SK-N-SH treated with all-trans-retinoic acid at 6 μM for 48 hours (cell line): ENCODE data around the gene DPP10.
"Not testable (repeated sequence)": the region's sequence is repeated elsewhere in the genome, so short reads cannot be mapped to it uniquely, and the experiment has no call there.

Source experiments
- ATAC-seq: fragments of 200-7000 bp; cut with Tn5 transposase; 3 replicates; pipeline ENCODE4 v1.9.1; 2020; ENCODE audit warnings: mild to moderate bottlenecking, moderate library complexity
- ARNTL ChIP-seq: fragments of 450-650 bp; formaldehyde crosslinking; IDR thresholded peaks from 2 replicates; pipeline ENCODE4 v1.5.0; 2020; ENCODE audit warnings: low read depth, mild to moderate bottlenecking, moderate library complexity, borderline replicate concordance
- BACH2 ChIP-seq: fragments of 250-450 bp; sonication (Bioruptor Pico); IDR thresholded peaks from 2 replicates; pipeline ENCODE4 v1.9.0; 2021; ENCODE audit warnings: mild to moderate bottlenecking, borderline replicate concordance
- CREB5 ChIP-seq: fragments of 250-450 bp; sonication (Bioruptor Pico); IDR thresholded peaks from 2 replicates; pipeline ENCODE4 v1.5.1; 2020; ENCODE audit warnings: low read depth, mild to moderate bottlenecking, moderate library complexity
- CSDC2 ChIP-seq: fragments of 250-450 bp; sonication (Bioruptor Pico); IDR thresholded peaks from 2 replicates; pipeline ENCODE4 v1.5.0; 2020; ENCODE audit warnings: mild to moderate bottlenecking, moderate library complexity
- ESRRG ChIP-seq: fragments of 250-450 bp; sonication (Bioruptor Pico); IDR thresholded peaks from 2 replicates; pipeline ENCODE4 v1.6.1; 2021; ENCODE audit warnings: mild to moderate bottlenecking
- GLIS3 ChIP-seq: fragments of 250-450 bp; sonication (Bioruptor Pico); IDR thresholded peaks from 2 replicates; pipeline ENCODE4 v1.5.0; 2020; ENCODE audit warnings: mild to moderate bottlenecking, moderate library complexity
- ISL1 ChIP-seq: fragments of 250-450 bp; sonication (Bioruptor Pico); IDR thresholded peaks from 2 replicates; pipeline ENCODE4 v2.1.2; 2022; ENCODE audit warnings: mild to moderate bottlenecking, moderate library complexity
- OSR1 ChIP-seq: fragments of 250-450 bp; sonication (Bioruptor Pico); IDR thresholded peaks from 2 replicates; pipeline ENCODE4 v1.8.0; 2022; ENCODE audit warnings: moderate library complexity, mild to moderate bottlenecking, inconsistent platforms
- PPARA ChIP-seq: fragments of 250-450 bp; sonication (Bioruptor Pico); IDR thresholded peaks from 2 replicates; pipeline ENCODE4 v1.5.0; 2020; ENCODE audit warnings: mild to moderate bottlenecking, borderline replicate concordance
- RARB ChIP-seq: fragments of 250-450 bp; sonication (Bioruptor Pico); IDR thresholded peaks from 2 replicates; pipeline ENCODE4 v1.8.0; 2021; ENCODE audit warnings: mild to moderate bottlenecking, moderate library complexity
- TOX ChIP-seq: fragments of 250-450 bp; sonication (Bioruptor Pico); IDR thresholded peaks from 2 replicates; pipeline ENCODE4 v1.8.0; 2021; ENCODE audit warnings: mild to moderate bottlenecking, moderate library complexity, borderline replicate concordance
- TSHZ2 ChIP-seq: fragments of 250-450 bp; sonication (Bioruptor Pico); IDR thresholded peaks from 2 replicates; pipeline ENCODE4 v1.5.0; 2020; ENCODE audit warnings: mild to moderate bottlenecking, moderate library complexity
- ZC3H10 ChIP-seq: fragments of 250-450 bp; sonication (Bioruptor Pico); IDR thresholded peaks from 2 replicates; pipeline ENCODE4 v1.5.1; 2021; ENCODE audit warnings: mild to moderate bottlenecking, moderate library complexity
- ZFP3 ChIP-seq: fragments of 250-450 bp; sonication (Bioruptor Pico); IDR thresholded peaks from 2 replicates; pipeline ENCODE4 v1.5.0; 2020; ENCODE audit warnings: mild to moderate bottlenecking, moderate library complexity
- ZFP30 ChIP-seq: fragments of 450-650 bp; formaldehyde crosslinking; IDR thresholded peaks from 2 replicates; pipeline ENCODE4 v1.5.0; 2022; ENCODE audit warnings: mild to moderate bottlenecking, moderate library complexity
- ZNF565 ChIP-seq: fragments of 450-650 bp; formaldehyde crosslinking; conservative IDR thresholded peaks from 2 replicates; pipeline ENCODE4 v1.5.0; 2020; ENCODE audit warnings: low read depth, mild to moderate bottlenecking, moderate library complexity
- ZNF70 ChIP-seq: fragments of 450-650 bp; formaldehyde crosslinking; IDR thresholded peaks from 2 replicates; pipeline ENCODE4 v1.5.0; 2020; ENCODE audit warnings: mild to moderate bottlenecking, moderate library complexity
- ZNF8 ChIP-seq: fragments of 450-650 bp; formaldehyde crosslinking; IDR thresholded peaks from 2 replicates; pipeline ENCODE4 v1.5.0; 2020; ENCODE audit warnings: mild to moderate bottlenecking, moderate library complexity
- TF ChIP-seq, protein P1 (sequence below): fragments of 250-450 bp; sonication (Bioruptor Pico); IDR thresholded peaks from 2 replicates; pipeline ENCODE4 v1.8.0; 2021; ENCODE audit warnings: low read depth, mild to moderate bottlenecking, moderate library complexity, borderline replicate concordance
- TF ChIP-seq, protein P2 (sequence below): fragments of 250-450 bp; sonication (Bioruptor Pico); IDR thresholded peaks from 2 replicates; pipeline ENCODE4 v1.8.0; 2020; ENCODE audit warnings: mild to moderate bottlenecking, moderate library complexity, borderline replicate concordance

DPP10 gene

GRCh38 chr2:115083225-115083624, 640.8 kb downstream of the DPP10 start:
- no peak for ATAC-seq
- no peak for TF ChIP-seq GLIS3 (CRISPR knock-in tag)
- no peak for TF ChIP-seq CSDC2 (CRISPR knock-in tag)
- no peak for TF ChIP-seq TSHZ2 (CRISPR knock-in tag)
- no peak for TF ChIP-seq TOX (CRISPR knock-in tag)
- no peak for TF ChIP-seq OSR1 (CRISPR knock-in tag)
- TF ChIP-seq, protein P1, sequence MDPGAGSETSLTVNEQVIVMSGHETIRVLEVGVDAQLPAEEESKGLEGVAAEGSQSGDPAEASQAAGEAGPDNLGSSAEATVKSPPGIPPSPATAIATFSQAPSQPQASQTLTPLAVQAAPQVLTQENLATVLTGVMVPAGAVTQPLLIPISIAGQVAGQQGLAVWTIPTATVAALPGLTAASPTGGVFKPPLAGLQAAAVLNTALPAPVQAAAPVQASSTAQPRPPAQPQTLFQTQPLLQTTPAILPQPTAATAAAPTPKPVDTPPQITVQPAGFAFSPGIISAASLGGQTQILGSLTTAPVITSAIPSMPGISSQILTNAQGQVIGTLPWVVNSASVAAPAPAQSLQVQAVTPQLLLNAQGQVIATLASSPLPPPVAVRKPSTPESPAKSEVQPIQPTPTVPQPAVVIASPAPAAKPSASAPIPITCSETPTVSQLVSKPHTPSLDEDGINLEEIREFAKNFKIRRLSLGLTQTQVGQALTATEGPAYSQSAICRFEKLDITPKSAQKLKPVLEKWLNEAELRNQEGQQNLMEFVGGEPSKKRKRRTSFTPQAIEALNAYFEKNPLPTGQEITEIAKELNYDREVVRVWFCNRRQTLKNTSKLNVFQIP: no peak
- TF ChIP-seq ISL1: no peak
- no peak for TF ChIP-seq ZNF70 (CRISPR knock-in tag)
- TF ChIP-seq ZFP30 (CRISPR knock-in tag): no peak
- no peak for TF ChIP-seq ZNF8
- TF ChIP-seq ZC3H10 (CRISPR knock-in tag): no peak
- TF ChIP-seq, protein P2, sequence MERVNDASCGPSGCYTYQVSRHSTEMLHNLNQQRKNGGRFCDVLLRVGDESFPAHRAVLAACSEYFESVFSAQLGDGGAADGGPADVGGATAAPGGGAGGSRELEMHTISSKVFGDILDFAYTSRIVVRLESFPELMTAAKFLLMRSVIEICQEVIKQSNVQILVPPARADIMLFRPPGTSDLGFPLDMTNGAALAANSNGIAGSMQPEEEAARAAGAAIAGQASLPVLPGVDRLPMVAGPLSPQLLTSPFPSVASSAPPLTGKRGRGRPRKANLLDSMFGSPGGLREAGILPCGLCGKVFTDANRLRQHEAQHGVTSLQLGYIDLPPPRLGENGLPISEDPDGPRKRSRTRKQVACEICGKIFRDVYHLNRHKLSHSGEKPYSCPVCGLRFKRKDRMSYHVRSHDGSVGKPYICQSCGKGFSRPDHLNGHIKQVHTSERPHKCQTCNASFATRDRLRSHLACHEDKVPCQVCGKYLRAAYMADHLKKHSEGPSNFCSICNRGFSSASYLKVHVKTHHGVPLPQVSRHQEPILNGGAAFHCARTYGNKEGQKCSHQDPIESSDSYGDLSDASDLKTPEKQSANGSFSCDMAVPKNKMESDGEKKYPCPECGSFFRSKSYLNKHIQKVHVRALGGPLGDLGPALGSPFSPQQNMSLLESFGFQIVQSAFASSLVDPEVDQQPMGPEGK (CRISPR knock-in tag): no peak
- no peak for TF ChIP-seq RARB (CRISPR knock-in tag)
- TF ChIP-seq BACH2 (CRISPR knock-in tag): no peak

DNA sequence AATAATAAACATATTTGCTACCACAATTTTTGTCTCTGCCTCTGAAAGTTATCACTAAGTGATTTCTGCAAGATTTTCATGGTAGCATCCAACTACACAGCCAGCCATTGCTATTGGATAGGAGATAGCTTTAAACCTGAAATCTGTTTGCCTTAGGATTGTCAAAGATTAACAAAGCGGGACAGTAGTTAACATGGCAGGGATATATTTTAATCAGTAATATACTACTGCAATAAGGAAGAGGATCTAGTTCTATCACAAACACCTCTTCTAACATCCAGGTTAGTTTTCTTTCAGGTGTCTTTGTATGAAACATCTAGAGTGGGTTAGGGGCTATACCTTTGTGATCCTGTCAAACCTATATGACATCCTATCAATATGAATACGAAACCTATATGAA, 641.3 kb downstream of the DPP10 start:
- TF ChIP-seq ARNTL (CRISPR knock-in tag) (no peak), RARB (CRISPR knock-in tag) (no peak), ESRRG (CRISPR knock-in tag) (no peak), ZFP30 (CRISPR knock-in tag) (no peak), ZFP3 (CRISPR knock-in tag) (no peak), PPARA (no peak), ZNF70 (CRISPR knock-in tag) (no peak), ZNF8 (no peak), ZNF565 (CRISPR knock-in tag) (no peak), CREB5 (CRISPR knock-in tag) (no peak)
- no peak for ATAC-seq

DNA sequence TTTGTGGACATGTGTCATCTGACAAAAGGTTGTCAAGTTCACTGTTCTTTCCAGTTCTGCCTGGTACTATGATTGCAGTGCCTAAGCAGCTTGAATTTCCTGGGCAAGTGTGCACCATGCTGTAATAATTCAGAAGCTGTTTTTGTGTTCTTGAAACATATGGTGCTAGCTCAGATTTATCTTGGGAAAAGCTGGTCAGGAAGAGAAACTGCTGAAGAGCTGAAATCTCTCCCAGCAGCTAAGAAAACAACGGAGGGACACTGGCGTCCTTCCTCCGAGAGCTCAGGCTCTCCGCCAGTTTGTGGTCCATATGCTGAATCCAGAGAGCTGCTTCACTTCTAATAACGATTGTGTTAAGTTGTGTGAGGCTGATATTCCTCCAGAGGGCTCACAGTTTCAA, 642.0 kb downstream of the DPP10 start:
- TF ChIP-seq TOX (CRISPR knock-in tag): no peak
- no peak for TF ChIP-seq ZNF8
- no peak for TF ChIP-seq CREB5 (CRISPR knock-in tag)
- TF ChIP-seq ZNF565 (CRISPR knock-in tag): no peak
- no peak for ATAC-seq

- not testable (repeated sequence) for ATAC-seq
These were observed 643.7 kb downstream of the DPP10 start for GRCh38 chr2:115086051-115086620.
